Measurements from ENCODE around the gene PERCC1.

GRCh38 chr16:1469693-1470201 lies 38.9 kb downstream of the PERCC1 start:
- TF ChIP-seq, protein P1, sequence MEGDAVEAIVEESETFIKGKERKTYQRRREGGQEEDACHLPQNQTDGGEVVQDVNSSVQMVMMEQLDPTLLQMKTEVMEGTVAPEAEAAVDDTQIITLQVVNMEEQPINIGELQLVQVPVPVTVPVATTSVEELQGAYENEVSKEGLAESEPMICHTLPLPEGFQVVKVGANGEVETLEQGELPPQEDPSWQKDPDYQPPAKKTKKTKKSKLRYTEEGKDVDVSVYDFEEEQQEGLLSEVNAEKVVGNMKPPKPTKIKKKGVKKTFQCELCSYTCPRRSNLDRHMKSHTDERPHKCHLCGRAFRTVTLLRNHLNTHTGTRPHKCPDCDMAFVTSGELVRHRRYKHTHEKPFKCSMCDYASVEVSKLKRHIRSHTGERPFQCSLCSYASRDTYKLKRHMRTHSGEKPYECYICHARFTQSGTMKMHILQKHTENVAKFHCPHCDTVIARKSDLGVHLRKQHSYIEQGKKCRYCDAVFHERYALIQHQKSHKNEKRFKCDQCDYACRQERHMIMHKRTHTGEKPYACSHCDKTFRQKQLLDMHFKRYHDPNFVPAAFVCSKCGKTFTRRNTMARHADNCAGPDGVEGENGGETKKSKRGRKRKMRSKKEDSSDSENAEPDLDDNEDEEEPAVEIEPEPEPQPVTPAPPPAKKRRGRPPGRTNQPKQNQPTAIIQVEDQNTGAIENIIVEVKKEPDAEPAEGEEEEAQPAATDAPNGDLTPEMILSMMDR (IDR thresholded peaks at IDR 0.05), result no peak
- no peak for TF ChIP-seq ZFX (IDR thresholded peaks at IDR 0.05; ENCODE audit: borderline replicate concordance)

Data from 22Rv1 (cell line).